HEK293 (cell line): ENCODE data around the gene MOGAT3.

Experiments used
- CTCF ChIA-PET: fragments of 350-600 bp; formaldehyde crosslinking; extraction: SDS; loops from one replicate; lab custom pipeline; 2021; ENCODE audit warnings: antibody characterized with exemption; lab: Yijun Ruan, JAX
- POLR2A ChIA-PET: fragments of 300-600 bp; formaldehyde crosslinking; extraction: SDS; loops from one replicate; lab custom pipeline; 2020; ENCODE audit warnings: antibody characterized with exemption, inconsistent platforms; lab: Yijun Ruan, JAX
- H3K27ac ChIP-seq: fragments of 200-500 bp; sonication (Bioruptor generic); 2 replicates; pipeline ENCODE4 v1.5.1; 2014; ENCODE audit warnings: low read depth, low read length, control low read depth, inconsistent platforms; ENCODE audit errors: extremely low read depth
- H3K36me3 ChIP-seq, 2 experiments: fragments of 200-500 bp in 1 of 2; sonication (Bioruptor generic) in 1 of 2; 1 replicate in 1 of 2; 2 replicates in 1 of 2; pipeline ENCODE4 v1.5.1; 2014 to 2017; ENCODE audit warnings: inconsistent platforms in 2 of 2, low read length in 2 of 2; ENCODE audit not compliant: control insufficient read depth in 2 of 2, insufficient read depth in 1 of 2
- H3K4me1 ChIP-seq: fragments of 200-500 bp; sonication (Bioruptor generic); 2 replicates; pipeline ENCODE4 v1.5.1; 2014; ENCODE audit warnings: mild to moderate bottlenecking, low read length, inconsistent platforms; ENCODE audit not compliant: control insufficient read depth, insufficient read depth
- H3K4me3 ChIP-seq: 2 replicates; pipeline ENCODE4 v1.5.1; 2011; ENCODE audit warnings: low read depth, mild to moderate bottlenecking, control low read depth, low read length, moderate library complexity
- H3K9me3 ChIP-seq: fragments of 200-500 bp; sonication (Bioruptor generic); 2 replicates; pipeline ENCODE4 v1.5.1; 2014; ENCODE audit warnings: low read depth, low read length, inconsistent platforms; ENCODE audit not compliant: control insufficient read depth, insufficient read depth
- EGR2 ChIP-seq: fragments of 450-650 bp; formaldehyde crosslinking; IDR thresholded peaks from 2 replicates; pipeline ENCODE4 v1.5.1; 2016; ENCODE audit warnings: low read depth, missing biosample characterization, missing genetic modification characterization
- ZFHX2 ChIP-seq: fragments of 450-650 bp; formaldehyde crosslinking; conservative IDR thresholded peaks from 2 replicates; pipeline ENCODE4 v1.5.1; 2016; ENCODE audit warnings: missing biosample characterization, missing genetic modification characterization
- ZIC2 ChIP-seq: fragments of 450-650 bp; formaldehyde crosslinking; IDR thresholded peaks from 2 replicates; pipeline ENCODE4 v1.5.1; 2016; ENCODE audit warnings: missing biosample characterization, missing genetic modification characterization
- ZNF10 ChIP-seq: fragments of 450-650 bp; formaldehyde crosslinking; IDR thresholded peaks from 2 replicates; pipeline ENCODE4 v1.5.1; 2017; ENCODE audit warnings: missing biosample characterization, missing genetic modification characterization
- ZNF114 ChIP-seq: fragments of 450-650 bp; formaldehyde crosslinking; IDR thresholded peaks from 2 replicates; pipeline ENCODE4 v1.5.0; 2017; ENCODE audit warnings: missing biosample characterization, missing genetic modification characterization
- ZNF121 ChIP-seq: fragments of 450-650 bp; formaldehyde crosslinking; IDR thresholded peaks from 2 replicates; pipeline ENCODE4 v1.5.1; 2016; ENCODE audit warnings: missing biosample characterization, missing genetic modification characterization
- ZNF133 ChIP-seq: fragments of 450-650 bp; formaldehyde crosslinking; IDR thresholded peaks from 2 replicates; pipeline ENCODE4 v1.5.1; 2016; ENCODE audit warnings: missing biosample characterization, missing genetic modification characterization
- ZNF138 ChIP-seq: fragments of 450-650 bp; formaldehyde crosslinking; IDR thresholded peaks from 2 replicates; pipeline ENCODE4 v1.5.1; 2016; ENCODE audit warnings: missing biosample characterization, missing genetic modification characterization, borderline replicate concordance
- ZNF37A ChIP-seq: fragments of 450-650 bp; IDR thresholded peaks from 2 replicates; pipeline ENCODE4 v1.5.1; 2018; ENCODE audit warnings: missing biosample characterization, missing genetic modification characterization
- ZNF654 ChIP-seq: fragments of 450-650 bp; formaldehyde crosslinking; IDR thresholded peaks from 2 replicates; pipeline ENCODE4 v1.5.1; 2016; ENCODE audit warnings: low read depth, missing biosample characterization, missing genetic modification characterization
- TF ChIP-seq, protein P1 (sequence below): fragments of 450-650 bp; formaldehyde crosslinking; IDR thresholded peaks from 2 replicates; pipeline ENCODE4 v1.5.1; 2017; ENCODE audit warnings: missing biosample characterization, mild to moderate bottlenecking, missing genetic modification characterization, moderate library complexity
- TF ChIP-seq, protein P2 (sequence below): fragments of 450-650 bp; formaldehyde crosslinking; conservative IDR thresholded peaks from 2 replicates; pipeline ENCODE4 v1.5.1; 2016; ENCODE audit warnings: low read depth, missing biosample characterization, missing genetic modification characterization
- TF ChIP-seq, protein P3 (sequence below): fragments of 450-650 bp; formaldehyde crosslinking; IDR thresholded peaks from 2 replicates; pipeline ENCODE4 v1.5.1; 2016; ENCODE audit warnings: missing biosample characterization, missing genetic modification characterization
- TF ChIP-seq, protein P4 (sequence below): fragments of 450-650 bp; formaldehyde crosslinking; IDR thresholded peaks from 2 replicates; pipeline ENCODE4 v1.5.1; 2016; ENCODE audit warnings: missing biosample characterization, missing genetic modification characterization

The MOGAT3 gene

DNA sequence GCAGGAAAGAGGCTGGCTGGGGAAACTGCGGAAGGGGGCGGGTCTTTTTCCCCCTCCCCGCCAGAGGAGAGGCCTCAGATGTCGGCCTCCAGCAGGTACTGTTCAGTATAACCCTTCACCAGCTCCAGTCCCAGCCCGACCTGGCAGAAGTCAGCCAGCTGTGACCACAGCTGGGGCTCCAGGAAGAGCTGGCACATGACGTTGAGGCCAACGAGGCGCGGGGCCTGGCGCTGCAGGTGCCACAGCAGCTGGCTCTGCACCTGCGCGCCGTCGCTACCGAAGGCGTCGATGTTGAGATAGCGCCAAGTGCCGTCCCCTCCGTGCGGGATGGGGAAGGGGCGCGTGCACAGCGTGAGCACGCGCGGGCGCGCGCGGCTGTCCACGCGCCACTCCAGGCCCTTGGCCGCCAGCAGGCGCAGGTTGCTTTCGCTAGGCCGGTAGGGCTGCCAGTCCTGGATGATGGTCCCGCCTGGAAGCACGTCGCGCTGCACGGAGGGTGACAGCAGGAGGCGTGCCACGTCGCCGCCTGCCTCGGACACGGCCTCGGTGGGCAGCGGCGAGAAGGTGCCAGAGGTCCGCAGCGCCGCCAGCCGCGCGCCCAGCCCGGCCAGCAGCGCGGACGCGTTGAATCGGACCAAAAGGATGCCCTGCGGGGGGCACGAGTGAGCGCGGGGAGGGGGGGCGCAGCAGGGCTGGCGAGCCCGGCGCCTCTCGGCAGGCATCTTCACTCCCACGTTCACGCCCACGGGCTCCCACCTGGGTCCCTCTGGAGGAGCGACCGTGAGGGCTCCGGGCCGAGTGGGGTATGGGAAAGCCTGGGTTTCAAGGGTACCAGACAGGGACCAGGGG lies 28.6 kb downstream of the MOGAT3 start (continued):
- TF ChIP-seq, protein P1, sequence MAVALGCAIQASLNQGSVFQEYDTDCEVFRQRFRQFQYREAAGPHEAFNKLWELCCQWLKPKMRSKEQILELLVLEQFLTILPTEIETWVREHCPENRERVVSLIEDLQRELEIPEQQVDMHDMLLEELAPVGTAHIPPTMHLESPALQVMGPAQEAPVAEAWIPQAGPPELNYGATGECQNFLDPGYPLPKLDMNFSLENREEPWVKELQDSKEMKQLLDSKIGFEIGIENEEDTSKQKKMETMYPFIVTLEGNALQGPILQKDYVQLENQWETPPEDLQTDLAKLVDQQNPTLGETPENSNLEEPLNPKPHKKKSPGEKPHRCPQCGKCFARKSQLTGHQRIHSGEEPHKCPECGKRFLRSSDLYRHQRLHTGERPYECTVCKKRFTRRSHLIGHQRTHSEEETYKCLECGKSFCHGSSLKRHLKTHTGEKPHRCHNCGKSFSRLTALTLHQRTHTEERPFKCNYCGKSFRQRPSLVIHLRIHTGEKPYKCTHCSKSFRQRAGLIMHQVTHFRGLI (tag by site-specific recombination), result peak; percentile 10; the same call in 1 of the 2 replicates
- TF ChIP-seq ZNF10 (tag by site-specific recombination) (0 out of 2 replicates have a peak, but pooled peaks have one; percentile 26), ZNF114 (tag by site-specific recombination) (no peak), ZNF133 (tag by site-specific recombination) (no peak), ZIC2 (tag by site-specific recombination) (peak; percentile 93)
- TF ChIP-seq, protein P2, sequence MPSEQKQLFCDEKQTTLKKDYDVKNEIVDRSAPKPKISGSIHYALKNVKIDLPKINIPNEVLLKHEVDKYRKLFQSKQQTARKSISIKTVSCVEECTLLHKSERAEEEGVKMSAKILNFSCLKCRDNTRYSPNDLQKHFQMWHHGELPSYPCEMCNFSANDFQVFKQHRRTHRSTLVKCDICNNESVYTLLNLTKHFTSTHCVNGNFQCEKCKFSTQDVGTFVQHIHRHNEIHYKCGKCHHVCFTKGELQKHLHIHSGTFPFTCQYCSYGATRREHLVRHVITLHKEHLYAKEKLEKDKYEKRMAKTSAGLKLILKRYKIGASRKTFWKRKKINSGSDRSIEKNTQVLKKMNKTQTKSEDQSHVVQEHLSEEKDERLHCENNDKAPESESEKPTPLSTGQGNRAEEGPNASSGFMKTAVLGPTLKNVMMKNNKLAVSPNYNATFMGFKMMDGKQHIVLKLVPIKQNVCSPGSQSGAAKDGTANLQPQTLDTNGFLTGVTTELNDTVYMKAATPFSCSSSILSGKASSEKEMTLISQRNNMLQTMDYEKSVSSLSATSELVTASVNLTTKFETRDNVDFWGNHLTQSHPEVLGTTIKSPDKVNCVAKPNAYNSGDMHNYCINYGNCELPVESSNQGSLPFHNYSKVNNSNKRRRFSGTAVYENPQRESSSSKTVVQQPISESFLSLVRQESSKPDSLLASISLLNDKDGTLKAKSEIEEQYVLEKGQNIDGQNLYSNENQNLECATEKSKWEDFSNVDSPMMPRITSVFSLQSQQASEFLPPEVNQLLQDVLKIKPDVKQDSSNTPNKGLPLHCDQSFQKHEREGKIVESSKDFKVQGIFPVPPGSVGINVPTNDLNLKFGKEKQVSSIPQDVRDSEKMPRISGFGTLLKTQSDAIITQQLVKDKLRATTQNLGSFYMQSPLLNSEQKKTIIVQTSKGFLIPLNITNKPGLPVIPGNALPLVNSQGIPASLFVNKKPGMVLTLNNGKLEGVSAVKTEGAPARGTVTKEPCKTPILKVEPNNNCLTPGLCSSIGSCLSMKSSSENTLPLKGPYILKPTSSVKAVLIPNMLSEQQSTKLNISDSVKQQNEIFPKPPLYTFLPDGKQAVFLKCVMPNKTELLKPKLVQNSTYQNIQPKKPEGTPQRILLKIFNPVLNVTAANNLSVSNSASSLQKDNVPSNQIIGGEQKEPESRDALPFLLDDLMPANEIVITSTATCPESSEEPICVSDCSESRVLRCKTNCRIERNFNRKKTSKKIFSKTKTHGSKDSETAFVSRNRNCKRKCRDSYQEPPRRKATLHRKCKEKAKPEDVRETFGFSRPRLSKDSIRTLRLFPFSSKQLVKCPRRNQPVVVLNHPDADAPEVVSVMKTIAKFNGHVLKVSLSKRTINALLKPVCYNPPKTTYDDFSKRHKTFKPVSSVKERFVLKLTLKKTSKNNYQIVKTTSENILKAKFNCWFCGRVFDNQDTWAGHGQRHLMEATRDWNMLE (tag by site-specific recombination), result no peak

DNA sequence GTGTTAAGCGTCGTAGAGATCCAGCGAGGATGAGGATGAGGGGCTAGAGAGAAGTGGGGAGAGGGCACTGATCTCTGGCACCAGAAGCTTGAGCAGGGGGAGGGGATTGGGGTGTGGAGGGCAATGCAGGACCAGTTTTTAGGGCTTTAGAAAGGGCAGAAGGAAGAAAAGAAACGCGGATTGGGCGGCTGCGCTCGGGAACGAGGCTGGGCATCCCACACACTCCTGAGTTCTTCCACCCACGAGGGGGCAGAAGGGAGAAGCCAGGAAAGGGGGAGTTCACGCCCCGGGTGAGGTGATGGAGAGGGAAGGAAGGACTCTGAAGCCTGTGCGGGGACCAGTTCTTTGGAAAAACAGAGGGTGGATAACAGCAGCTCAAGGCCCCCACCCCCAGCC lies 29.4 kb downstream of the MOGAT3 start:
- POLR2A ChIA-PET, result no interaction called here
- TF ChIP-seq EGR2 (tag by site-specific recombination) (peak; percentile 78), ZNF654 (tag by site-specific recombination) (no peak), ZNF37A (no peak), ZNF138 (tag by site-specific recombination) (no peak), ZFHX2 (peak; percentile 83), ZNF121 (tag by site-specific recombination) (no peak)
- TF ChIP-seq, protein P3, sequence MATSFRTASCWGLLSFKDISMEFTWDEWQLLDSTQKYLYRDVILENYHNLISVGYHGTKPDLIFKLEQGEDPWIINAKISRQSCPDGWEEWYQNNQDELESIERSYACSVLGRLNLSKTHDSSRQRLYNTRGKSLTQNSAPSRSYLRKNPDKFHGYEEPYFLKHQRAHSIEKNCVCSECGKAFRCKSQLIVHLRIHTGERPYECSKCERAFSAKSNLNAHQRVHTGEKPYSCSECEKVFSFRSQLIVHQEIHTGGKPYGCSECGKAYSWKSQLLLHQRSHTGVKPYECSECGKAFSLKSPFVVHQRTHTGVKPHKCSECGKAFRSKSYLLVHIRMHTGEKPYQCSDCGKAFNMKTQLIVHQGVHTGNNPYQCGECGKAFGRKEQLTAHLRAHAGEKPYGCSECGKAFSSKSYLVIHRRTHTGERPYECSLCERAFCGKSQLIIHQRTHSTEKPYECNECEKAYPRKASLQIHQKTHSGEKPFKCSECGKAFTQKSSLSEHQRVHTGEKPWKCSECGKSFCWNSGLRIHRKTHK (tag by site-specific recombination), result no peak
- TF ChIP-seq, protein P4, sequence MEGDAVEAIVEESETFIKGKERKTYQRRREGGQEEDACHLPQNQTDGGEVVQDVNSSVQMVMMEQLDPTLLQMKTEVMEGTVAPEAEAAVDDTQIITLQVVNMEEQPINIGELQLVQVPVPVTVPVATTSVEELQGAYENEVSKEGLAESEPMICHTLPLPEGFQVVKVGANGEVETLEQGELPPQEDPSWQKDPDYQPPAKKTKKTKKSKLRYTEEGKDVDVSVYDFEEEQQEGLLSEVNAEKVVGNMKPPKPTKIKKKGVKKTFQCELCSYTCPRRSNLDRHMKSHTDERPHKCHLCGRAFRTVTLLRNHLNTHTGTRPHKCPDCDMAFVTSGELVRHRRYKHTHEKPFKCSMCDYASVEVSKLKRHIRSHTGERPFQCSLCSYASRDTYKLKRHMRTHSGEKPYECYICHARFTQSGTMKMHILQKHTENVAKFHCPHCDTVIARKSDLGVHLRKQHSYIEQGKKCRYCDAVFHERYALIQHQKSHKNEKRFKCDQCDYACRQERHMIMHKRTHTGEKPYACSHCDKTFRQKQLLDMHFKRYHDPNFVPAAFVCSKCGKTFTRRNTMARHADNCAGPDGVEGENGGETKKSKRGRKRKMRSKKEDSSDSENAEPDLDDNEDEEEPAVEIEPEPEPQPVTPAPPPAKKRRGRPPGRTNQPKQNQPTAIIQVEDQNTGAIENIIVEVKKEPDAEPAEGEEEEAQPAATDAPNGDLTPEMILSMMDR (tag by site-specific recombination), result peak; percentile 38; the same call in 1 of the 2 replicates

More for the DNA sequence above, 29.4 kb downstream of the MOGAT3 start:
- peaks cover 13% of the 10 kb centered on the region for H3K4me1 ChIP-seq
- no peak overlapping the region for H3K27ac ChIP-seq
- CTCF ChIA-PET, result interaction anchor here (0.6 to 2.7 kb wide), 10 partner anchors 9 to 1098 kb away, joined by 3 to 40 read pairs (median 4); no protein-coding TSS in a partner anchor
- no peak overlapping the region for H3K4me3 ChIP-seq
- no peaks in the 10 kb centered on the region for H3K9me3 ChIP-seq
- H3K36me3 ChIP-seq, result no peaks in the 10 kb centered on the region
